Glomerular visceral epithelial cell (primary cell): ENCODE results near the gene TMEM31.

Experiments
- DNase-seq: peaks from one replicate; pipeline ENCODE4 v3.0.0-alpha.2; 2016; ENCODE audit errors: extremely low spot score

TMEM31 gene, protein sequence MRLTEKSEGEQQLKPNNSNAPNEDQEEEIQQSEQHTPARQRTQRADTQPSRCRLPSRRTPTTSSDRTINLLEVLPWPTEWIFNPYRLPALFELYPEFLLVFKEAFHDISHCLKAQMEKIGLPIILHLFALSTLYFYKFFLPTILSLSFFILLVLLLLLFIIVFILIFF

DNA sequence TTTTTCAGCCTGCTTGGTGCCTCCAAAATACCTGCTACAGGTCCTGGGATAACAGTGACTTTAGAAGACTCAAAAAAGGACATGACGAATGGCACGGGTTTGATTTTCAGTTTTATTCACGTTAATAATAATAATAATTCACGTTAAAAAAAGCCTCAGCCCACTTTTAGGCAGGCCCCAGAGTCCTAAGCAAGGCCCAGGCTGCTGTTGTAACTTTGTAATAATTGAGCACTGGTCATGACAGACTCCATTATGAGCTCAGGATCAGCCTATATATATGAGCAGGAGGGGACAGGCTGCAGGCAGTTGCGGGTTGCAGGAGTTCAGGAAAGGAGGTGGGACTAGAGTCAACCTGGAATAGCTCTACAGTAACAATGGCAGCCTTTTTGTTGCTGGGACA, at the start of gene TMEM31:
Gene TMEM31 (plus strand): TSS at position 301 of the 400 bp plus-strand sequence. CDS start 1,350 bp downstream, outside the sequence.
- no peak for DNase-seq

DNA sequence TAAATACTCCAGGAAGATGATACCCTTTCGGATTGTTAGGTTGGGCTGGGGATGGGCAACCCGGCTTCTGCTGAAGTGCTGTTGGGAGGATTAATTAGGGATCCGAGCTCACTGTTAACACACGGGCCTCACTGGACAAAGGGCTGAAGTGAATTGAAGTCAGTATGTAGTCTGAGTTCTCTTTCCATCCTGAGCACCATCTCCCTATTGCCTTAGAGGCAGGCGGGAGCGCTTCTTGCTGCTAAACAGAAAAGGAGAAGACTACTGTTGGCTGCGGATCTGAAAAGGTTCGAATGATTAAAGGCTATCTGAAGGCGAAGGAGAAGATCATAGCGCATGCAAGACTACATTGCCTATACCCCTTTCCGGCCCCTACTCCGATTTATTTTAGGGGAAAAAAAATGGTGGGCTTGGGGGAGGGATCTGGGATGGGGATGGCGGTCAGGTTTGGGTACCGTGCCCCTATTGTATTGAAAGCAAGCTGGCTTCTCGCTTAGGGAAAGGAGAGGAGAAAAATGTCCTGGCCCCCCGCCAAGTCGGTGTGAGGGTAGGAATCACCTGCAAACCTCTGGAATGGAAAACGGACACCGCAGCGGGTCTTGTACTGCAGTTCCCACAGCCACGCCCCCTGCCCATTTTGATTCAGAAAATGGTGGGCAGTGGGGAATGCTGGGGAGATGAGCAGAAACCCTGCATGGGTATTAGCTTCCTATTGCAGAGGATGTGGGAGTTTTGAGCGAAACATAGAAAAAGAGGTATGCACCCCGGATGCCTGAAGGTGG, 46.5 kb upstream of the TMEM31 start:
- no peak for DNase-seq

DNA sequence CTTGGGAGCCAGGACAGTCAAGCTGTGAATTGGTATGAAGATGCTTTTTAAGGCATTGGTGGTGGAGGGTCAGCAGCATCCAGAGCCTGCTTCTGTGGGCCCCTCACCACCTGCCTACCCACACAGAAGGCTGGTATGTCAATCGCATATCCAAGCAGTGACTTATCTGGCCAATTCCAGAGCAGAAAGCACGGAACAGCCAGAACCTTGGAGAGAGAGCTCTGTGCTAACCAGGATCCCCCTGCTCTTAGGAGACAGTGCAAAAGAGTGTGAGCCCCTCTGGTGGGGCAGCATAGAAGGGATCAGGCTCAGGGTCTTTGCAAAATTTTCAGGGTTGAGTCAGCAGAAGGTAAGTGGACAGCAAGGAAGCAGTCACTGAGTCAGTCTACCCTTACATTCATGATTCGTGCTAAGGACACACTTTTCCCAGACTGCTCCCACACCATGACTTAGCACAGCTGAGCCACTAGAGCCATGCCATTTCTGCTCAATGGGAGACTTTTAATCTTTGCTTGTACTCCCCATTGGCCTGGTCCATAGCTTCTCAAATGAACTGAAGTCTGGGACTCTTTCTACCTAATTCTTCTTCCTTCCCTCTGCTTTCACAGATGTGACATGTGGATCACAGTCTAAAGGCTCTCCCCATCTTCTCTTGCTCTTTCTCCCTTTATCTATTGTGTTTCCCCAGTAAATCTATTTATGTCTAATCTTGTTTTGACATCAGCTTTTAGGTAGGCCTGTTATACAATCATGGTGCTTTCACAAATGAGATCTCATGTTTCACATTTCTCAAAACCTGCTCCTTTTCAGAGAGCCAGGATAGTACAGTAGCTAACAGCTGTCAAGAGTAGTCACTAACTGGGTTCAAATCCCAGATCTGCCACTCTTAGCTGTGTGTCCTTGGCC, 44.3 kb upstream of the TMEM31 start:
- DNase-seq, result no peak

DNA sequence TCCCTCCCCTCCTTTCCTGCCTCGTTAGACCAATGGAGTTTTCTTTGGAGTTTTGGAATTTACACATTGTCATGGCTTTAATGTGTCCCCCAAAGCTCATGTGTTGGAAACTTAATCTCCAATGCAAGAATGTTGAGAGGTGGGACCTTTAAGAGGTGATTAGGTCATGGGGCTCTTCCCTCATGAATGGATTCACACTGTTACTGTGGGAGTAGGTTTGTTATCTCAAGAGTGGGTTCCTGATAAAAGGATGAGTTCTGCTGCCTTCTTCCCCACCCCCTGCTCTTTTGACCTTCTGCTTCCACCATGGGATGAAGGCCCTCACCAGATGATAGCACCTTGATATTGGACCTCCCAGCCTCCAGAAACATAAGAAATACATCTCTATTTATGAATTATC, 41.0 kb upstream of the TMEM31 start:
- DNase-seq, result no peak

DNA sequence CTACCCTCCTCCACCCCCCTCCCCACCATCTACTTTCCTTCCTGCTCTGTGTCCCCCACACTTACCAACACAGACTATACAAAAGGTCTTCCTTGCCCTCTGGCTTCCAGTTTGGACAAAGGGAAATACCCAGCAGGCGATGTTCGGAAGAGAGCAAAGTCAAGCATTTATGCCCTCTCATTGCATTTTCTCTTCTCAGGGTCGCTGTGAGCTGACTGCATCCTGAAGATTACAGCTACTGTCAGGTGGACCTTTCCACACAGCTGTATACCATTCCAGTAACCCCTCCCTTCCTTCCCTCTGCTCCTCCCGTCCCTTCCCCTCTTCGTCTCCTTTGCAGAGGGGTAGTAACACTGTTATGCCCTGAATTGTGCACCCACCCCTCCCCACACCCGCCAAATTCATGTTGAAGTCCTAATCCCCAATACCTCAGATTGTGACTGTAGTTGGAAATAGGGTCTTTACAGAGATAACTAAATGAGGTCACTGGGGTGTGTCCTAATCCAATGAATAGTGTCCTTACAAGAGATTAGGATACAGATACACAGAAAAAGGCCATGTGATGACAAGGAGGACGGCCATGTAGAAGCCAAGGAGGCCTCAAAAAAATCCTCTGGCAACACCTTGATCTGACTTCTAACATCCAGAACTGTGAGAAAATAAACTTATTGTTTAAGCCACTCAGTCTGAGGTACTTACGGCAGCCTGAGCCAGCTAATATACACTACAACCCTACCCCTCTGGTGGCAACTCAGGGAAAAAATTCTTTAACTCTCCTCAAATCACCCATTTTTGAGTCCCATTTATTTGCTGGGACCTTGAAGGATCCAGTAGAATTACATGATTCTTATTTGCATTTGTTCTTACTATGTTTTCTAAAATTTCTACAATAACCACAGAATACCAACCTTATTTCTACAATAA, 35.9 kb upstream of the TMEM31 start:
- DNase-seq, result no peak

DNA sequence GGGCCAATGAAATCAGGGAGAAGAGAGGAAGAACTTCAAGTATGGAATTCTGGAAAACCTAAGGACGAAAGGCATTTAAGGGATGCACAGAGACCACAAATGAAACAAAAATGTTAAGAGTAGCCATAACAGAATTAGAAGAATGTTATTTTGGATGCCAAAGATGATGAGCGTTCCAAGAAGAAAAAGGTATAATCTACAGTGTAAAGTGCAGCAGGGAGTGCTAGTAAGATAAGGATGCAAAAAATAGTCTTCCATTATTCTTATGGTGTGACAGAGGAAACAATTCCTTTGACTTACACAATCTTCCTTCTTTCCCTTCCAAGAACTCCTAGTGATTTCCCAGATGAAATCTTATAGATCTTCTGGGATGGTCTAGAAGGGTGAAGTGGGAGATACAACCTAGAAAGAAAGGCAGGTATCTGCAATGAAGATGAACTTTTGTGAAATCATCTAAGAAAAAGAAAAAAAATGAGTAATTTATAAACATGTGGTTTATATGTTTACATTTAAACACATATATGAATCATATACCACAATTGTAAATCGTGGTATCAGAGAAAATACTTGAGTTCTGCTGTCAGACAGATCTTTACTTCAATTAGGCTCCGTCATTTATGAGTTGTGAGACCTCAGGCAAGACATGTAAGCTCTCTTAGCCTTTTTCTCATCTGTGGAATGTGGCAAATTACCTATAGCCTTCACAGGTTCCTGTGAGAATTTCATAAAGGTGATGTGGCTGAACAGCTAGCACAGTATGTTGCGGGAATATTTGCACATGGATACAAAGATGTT, 32.3 kb upstream of the TMEM31 start:
- no peak for DNase-seq

DNA sequence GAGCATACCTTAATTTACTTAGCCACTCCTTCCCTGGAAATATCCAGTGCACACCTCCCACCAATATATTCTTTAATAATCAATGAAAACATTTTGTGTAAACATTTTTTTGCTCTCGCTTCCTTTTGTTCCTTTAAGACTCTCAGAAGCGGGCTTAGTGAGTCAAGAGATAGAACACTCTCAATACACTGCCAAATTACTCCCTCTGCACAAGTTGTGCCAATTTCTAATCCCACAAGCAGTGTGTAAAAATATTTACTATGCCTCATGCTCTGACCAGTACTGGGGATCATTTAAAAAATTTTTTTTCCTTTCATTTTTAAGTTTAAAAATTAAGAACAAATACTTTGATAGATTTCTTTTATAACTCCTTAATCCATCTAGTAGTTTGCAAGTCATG, 29.3 kb upstream of the TMEM31 start:
- no peak for DNase-seq

DNA sequence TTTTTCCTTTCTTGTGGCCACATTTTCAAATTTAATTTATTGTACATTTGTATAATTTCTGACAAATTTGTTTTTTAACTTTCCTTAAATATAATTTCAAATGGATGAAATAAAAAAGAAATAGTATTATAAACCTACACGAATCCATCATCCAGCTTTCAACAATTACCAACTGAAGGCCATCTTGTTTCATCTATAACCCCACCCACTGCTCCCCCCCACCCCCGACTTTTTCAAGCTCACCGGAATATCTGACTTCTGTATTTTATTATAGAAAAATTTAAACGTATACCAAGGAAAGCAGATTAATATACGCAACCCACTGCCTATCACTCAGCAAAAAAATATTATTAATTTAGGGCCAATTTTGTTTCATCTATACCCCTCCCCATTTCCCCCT, 25.3 kb upstream of the TMEM31 start:
- DNase-seq, result peak; percentile 11

DNA sequence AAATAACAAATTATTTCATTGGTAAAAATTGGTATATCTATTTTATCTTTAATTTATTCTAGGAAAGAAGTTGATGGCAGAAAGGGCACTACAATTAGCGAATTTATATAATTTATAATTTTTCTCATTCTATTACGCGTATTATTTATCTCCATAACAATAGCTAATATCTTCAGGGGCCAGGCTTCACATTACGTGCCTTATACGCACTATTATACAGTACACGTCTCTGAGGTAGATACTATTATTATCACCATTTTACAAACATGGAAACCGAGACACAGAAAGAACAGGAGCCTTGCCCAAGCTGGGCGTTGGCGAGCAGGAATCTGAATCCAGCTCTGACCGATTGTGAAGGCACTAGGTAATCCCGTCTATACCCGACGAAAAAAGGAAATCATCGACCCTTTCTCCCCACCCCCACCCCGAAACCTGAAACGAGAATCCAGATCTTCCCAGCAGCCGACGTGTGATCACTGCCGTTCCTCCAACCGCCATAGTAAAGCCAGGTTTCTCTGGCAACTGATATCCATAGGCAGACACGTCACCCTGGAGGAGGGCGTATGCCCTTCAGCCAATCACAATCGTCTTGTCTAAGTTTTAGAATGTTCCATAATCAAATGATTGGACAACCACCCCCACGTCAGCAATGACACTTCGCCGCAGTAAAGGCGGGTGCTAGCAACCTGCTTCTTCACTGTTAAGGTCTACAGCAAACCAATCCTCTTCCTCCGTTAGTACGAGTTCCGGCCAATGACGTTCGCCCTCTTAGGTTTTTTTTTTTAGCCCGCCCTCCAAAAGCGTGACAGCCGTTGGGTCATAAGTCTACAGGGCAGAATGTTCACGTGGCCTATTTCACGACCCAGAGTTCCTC, 24.3 kb upstream of the TMEM31 start, which contains the start of gene MORF4L2:
Gene MORF4L2 (minus strand): TSS at position 501 of the 874 bp plus-strand sequence. CDS start 9,672 bp downstream, outside the sequence.
- peak; percentile 96 for DNase-seq

DNA sequence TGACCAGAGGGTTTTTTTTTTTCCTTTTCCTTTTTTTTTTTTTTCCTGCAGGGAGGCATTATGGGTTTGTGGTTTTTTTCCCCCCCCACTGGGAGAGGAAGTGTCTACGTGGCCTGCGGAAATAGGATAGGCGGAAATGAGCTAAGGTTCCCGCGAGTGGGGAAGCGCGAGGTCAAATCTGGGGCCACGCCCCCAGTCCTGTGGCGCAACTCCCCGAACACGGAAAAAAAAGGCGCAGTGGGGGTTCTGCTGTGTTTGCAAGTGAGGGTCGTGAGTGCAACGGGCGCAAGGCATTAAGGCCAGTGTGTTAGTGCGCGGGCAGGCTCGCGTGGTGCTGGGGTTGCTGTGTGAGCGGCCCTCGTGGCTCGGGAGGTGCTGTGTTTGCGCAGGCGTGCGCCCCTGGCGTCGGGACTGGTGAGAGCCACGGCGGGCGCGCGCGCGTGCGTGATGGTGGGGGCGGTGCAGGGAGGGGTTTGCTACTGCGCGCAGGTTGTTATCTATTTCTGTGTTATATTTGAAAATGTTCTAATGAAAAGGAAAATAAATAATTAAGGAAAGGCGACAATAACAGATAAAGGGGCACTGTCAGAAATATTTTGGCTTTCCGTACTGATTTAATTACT, 23.5 kb upstream of the TMEM31 start:
- DNase-seq, result peak; percentile 75

DNA sequence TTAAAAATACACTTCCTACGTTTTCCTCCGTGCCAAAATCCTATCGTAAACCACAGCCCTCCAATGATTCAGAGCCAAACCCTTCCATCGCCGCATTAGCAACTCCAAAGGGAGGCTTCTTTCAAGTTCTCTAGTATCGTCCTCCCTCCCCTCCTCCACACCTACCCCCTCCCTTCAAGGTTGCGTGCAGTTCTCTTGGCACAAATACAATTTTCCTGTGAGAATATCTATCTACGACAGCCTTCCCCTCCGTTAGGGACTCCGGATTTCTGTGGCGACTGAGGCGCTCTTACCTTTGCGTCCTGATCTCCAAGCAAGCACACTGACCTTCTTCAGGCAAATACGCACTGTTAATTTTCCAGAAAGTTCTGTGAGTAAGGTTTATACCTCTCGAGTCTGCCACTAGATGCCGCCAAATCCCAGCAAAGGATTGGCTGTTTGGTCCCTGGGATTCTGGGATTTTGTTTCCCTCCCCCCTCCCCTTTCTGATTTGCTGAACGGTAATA, 23.0 kb upstream of the TMEM31 start:
- DNase-seq, result peak; percentile 68

DNA sequence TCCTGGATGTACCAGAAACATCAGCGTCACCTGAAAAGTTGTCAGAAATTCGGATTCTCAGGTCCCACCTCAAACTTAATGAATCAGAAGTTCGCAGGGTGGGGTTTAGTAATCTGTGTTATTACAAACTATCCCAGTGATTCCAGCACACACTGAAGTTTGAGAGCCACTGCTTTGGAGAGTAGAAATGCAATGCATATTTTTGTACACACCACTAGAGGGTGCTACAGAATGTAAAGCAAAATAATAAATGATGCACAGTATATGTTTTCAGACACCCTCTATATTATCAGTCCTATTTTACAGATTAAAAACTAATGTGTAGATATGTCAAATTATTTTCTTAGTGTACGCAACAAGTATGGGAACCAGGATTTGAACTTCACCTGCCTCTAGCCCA, 21.8 kb upstream of the TMEM31 start:
- DNase-seq, result peak; percentile 9

DNA sequence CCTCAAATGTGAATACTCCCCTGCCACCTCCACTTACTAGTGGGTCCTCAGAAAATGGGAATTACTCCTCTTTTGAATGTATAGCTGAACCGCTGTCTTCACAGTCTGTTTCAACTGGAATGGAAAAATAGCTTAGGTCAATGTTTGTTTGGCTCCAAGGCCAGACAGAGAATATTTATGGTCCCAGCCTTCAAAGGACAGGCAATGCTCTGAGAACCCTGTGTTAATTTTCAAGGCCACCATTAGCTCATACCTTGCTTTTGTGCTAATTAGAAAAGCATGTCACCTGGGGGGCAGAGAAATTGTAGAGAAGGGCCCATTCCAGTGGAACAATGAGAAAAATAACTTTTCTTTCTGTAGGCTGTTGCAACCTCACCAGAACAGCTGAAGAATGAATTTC, 19.6 kb upstream of the TMEM31 start:
- DNase-seq, result no peak

DNA sequence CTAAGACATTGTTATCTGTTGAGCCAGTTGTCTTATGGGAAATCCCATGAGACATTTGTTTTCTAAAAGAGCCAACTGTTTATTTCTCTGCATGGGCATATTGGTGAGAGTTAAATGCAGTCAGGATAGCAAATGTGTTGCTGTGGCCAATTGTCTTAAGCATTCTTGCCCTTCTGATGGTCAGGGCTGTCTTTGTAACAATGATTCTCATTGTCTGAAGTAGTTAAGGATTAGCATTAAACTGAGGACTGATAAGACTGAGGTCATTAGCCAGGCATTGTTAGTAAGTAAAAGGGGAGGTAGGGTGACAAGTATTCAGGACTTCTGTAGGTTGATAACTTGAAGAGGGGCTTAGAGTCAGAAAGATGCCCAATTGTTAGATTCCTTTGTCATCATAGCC, 13.0 kb upstream of the TMEM31 start:
- no peak for DNase-seq

DNA sequence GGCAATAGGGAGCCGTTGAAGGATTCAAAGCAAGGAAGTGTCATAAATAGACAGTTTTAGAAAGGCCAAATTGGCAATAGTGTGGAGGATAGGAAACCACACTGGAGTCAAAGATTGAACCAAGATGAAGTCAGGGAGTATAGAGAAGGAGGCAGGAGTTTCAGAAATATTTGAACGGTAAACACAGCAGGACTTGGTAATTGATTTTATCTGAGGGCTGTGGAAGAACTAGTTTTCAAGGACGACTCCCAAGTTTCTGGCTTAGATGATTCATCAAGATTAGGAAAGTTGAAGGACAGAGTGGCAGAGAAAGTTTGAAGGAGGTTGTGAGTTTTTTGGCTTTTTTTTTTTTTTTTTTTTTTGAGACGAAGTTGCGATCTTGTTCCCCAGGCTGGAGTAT, 11.5 kb upstream of the TMEM31 start:
- DNase-seq, result no peak

DNA sequence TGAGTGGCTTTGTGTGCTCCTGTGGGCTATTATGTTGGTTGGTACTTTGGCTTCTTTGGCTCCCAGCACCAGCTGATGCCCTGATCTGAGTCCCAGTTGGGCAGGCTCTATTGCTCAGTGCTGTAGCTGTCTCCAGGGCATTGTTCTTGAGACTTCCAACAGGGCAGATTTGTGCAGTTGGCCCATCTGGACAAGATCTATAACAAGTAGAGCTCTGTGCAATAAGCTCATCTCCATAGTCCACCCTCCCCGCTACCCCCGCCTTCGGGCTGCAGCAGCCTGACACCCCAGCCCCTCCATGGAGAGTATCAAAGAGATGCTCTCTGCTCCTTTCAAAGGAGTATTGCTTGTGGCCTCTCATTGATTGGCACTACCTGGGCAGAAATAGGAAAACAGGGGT, 5.8 kb upstream of the TMEM31 start:
- DNase-seq, result no peak

DNA sequence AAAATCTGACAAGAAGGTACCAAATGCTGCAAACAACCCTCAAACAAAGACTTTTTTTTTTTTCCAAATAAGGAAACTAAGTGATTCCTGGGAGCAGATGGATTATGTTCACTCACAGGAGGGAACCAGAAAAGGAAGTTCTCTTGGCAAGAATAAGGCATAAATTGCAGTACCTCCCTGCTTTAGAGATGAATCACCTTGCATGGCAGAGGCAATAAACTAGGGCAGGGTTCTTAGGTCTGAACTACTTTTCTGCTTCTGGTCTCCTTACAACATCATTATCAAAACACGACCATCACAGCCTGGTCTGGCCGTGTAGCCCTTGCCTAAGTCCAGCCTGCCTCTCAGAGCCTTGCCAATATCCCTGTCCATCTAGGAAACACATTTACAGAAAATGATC, 6.3 kb downstream of the TMEM31 start:
- peak; percentile 7 for DNase-seq

DNA sequence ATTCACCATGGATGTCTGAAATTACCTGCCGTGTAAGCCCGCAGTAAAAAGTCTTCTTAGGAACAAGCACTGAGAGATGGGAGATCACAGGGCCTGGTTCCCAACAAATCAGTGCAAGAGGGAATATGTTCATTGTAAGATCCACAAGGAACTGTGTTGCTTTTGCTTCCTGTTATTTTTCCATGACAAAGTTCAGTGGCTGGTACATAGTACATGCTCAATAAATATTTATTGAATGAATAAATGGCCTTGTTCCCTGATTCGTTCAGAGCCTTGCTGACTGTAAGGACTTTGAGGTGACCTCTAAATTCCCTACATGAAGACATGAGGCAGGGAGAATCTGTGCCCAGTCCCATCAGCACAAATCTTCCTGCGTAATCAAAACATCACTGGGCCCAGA, 7.4 kb downstream of the TMEM31 start:
- no peak for DNase-seq

DNA sequence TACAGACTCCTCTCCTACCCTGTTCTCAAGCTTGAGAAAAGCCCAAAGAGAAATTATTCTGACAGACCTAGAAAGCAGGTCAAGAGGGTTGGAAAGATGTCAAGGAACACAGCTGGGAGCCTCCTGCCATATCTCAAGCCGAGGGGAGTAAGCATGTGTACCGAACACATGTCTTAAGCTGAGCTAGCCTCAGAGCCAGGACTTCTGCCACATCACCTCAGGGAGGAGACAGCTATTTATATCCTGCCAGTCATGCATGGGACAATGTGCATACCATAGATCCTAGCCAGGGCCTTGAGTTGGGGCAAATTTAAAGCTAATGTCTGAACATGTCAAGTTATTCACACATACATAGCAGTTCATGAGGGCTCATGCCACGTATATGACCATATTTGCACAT, 11.8 kb downstream of the TMEM31 start:
- no peak for DNase-seq
